WTC11 (cell line): ENCODE results near the gene NOP16. TPM values are rescaled to one million over a fixed set of nuclear protein-coding genes. Genes with fewer than 3 reads are reported as not detected.

Source experiments
- ATAC-seq: fragments of 200-7000 bp; cut with Tn5 transposase; 2 replicates; pipeline ENCODE4 v1.10.0; 2021; ENCODE audit warnings: mild to moderate bottlenecking, moderate library complexity
- CTCF ChIA-PET: fragments of 300-600 bp; sonication (Branson Sonifier 250); formaldehyde crosslinking; loops from one replicate; lab custom pipeline; 2021; ENCODE audit warnings: antibody characterized with exemption; lab: Charles Lee
- POLR2A ChIA-PET: fragments of 350-600 bp; sonication (Branson Sonifier 250); formaldehyde crosslinking; loops from one replicate; lab custom pipeline; 2021; ENCODE audit warnings: antibody characterized with exemption; lab: Charles Lee
- DNase-seq: peaks from one replicate; pipeline ENCODE4 v3.0.0; 2021; ENCODE audit warnings: low spot score
- H3K27ac Mint-ChIP-seq: 2 replicates; pipeline ENCODE4 v1.8.0; 2021; ENCODE audit warnings: mixed read lengths
- H3K27me3 Mint-ChIP-seq: 2 replicates; pipeline ENCODE4 v1.8.0; 2021; ENCODE audit warnings: low read depth, mild to moderate bottlenecking, moderate library complexity, mixed read lengths
- H3K36me3 Mint-ChIP-seq: 2 replicates; pipeline ENCODE4 v1.8.0; 2021; ENCODE audit warnings: mixed read lengths
- H3K4me1 Mint-ChIP-seq: 2 replicates; pipeline ENCODE4 v1.8.0; 2022; ENCODE audit warnings: mixed read lengths
- H3K4me3 Mint-ChIP-seq: 2 replicates; pipeline ENCODE4 v1.8.0; 2021; ENCODE audit warnings: mild to moderate bottlenecking, moderate library complexity, mixed read lengths
- H3K9me3 Mint-ChIP-seq: 2 replicates; pipeline ENCODE4 v1.8.0; 2021; ENCODE audit warnings: mixed read lengths
- AFF4 ChIP-seq: sonication (generic); formaldehyde crosslinking; IDR thresholded peaks from 2 replicates; pipeline ENCODE4 v1.8.1; 2023; ENCODE audit warnings: mild to moderate bottlenecking, missing genetic modification reagents, borderline replicate concordance
- ARID4B ChIP-seq: sonication (generic); formaldehyde crosslinking; IDR thresholded peaks from 2 replicates; pipeline ENCODE4 v1.8.0; 2023; ENCODE audit warnings: missing genetic modification reagents, mild to moderate bottlenecking, borderline replicate concordance
- E2F4 ChIP-seq: sonication (generic); formaldehyde crosslinking; IDR thresholded peaks from 2 replicates; pipeline ENCODE4 v1.8.1; 2022; ENCODE audit warnings: low read depth, mild to moderate bottlenecking, moderate library complexity, missing genetic modification reagents, borderline replicate concordance
- E2F5 ChIP-seq: sonication (generic); formaldehyde crosslinking; IDR thresholded peaks from 2 replicates; pipeline ENCODE4 v1.8.1; 2022; ENCODE audit warnings: mild to moderate bottlenecking, moderate library complexity, missing genetic modification reagents
- GABPB1 ChIP-seq: sonication (generic); formaldehyde crosslinking; IDR thresholded peaks from 2 replicates; pipeline ENCODE4 v1.8.1; 2023; ENCODE audit warnings: mild to moderate bottlenecking, missing genetic modification reagents
- KAT7 ChIP-seq: sonication (generic); formaldehyde crosslinking; IDR thresholded peaks from 2 replicates; pipeline ENCODE4 v1.8.1; 2023; ENCODE audit warnings: missing genetic modification reagents, mild to moderate bottlenecking, borderline replicate concordance
- NFYB ChIP-seq: sonication (generic); formaldehyde crosslinking; conservative IDR thresholded peaks from 2 replicates; pipeline ENCODE4 v1.8.0; 2022; ENCODE audit warnings: low read depth, missing genetic modification reagents
- NR1H2 ChIP-seq: sonication (generic); formaldehyde crosslinking; IDR thresholded peaks from 2 replicates; pipeline ENCODE4 v1.9.0; 2021; ENCODE audit warnings: mild to moderate bottlenecking, moderate library complexity, missing genetic modification reagents
- NR3C1 ChIP-seq: sonication (generic); formaldehyde crosslinking; conservative IDR thresholded peaks from 2 replicates; pipeline ENCODE4 v1.8.1; 2023; ENCODE audit warnings: low read depth, mild to moderate bottlenecking, missing genetic modification reagents
- PRDM15 ChIP-seq: sonication (generic); formaldehyde crosslinking; IDR thresholded peaks from 2 replicates; pipeline ENCODE4 v1.8.0; 2022; ENCODE audit warnings: missing genetic modification reagents
- ZBTB43 ChIP-seq: sonication (generic); formaldehyde crosslinking; IDR thresholded peaks from 2 replicates; pipeline ENCODE4 v1.8.1; 2023; ENCODE audit warnings: mild to moderate bottlenecking, missing genetic modification reagents
- ZNF396 ChIP-seq: fragments of 250-450 bp; sonication (Bioruptor Pico); IDR thresholded peaks from 2 replicates; pipeline ENCODE4 v1.8.0; 2021; ENCODE audit warnings: mild to moderate bottlenecking, moderate library complexity, borderline replicate concordance
- total RNA-seq: library from RNA; stranded (reverse); gene quantifications from 3 replicates; pipeline ENCODE4 v1.2.3, GENCODE V29; 2021
- TF ChIP-seq, protein P1 (sequence below): sonication (generic); formaldehyde crosslinking; IDR thresholded peaks from 2 replicates; pipeline ENCODE4 v1.8.1; 2022; ENCODE audit warnings: missing genetic modification reagents, borderline replicate concordance

The NOP16 gene
- total RNA-seq, 1 experiment from 2014 or later: 57.7 TPM

GRCh38 chr5:176425138-176425537 is 36.7 kb upstream of the NOP16 start:
- Mint-ChIP-seq H3K27me3 (peaks cover 36% of the 10 kb centered on the region), H3K27ac (no peak overlapping the region), H3K36me3 (peaks cover 28% of the 10 kb centered on the region), H3K9me3 (peaks cover 57% of the 10 kb centered on the region), H3K4me1 (no peaks in the 10 kb centered on the region), H3K4me3 (no peak overlapping the region)
- ChIA-PET POLR2A (no interaction called here), CTCF (no interaction called here)
- DNase-seq (no peak), ATAC-seq (no peak)
- no peak for TF ChIP-seq ARID4B (CRISPR knock-in tag)
- TF ChIP-seq AFF4 (CRISPR knock-in tag): no peak
- no peak for TF ChIP-seq NFYB (CRISPR knock-in tag)
- TF ChIP-seq KAT7 (CRISPR knock-in tag): no peak
- no peak for TF ChIP-seq E2F5
- TF ChIP-seq NR3C1: no peak
- TF ChIP-seq ZNF396 (CRISPR knock-in tag): no peak
- TF ChIP-seq, protein P1, sequence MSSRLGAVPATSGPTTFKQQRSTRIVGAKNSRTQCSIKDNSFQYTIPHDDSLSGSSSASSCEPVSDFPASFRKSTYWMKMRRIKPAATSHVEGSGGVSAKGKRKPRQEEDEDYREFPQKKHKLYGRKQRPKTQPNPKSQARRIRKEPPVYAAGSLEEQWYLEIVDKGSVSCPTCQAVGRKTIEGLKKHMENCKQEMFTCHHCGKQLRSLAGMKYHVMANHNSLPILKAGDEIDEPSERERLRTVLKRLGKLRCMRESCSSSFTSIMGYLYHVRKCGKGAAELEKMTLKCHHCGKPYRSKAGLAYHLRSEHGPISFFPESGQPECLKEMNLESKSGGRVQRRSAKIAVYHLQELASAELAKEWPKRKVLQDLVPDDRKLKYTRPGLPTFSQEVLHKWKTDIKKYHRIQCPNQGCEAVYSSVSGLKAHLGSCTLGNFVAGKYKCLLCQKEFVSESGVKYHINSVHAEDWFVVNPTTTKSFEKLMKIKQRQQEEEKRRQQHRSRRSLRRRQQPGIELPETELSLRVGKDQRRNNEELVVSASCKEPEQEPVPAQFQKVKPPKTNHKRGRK (CRISPR knock-in tag): no peak
- TF ChIP-seq NR1H2 (CRISPR knock-in tag): no peak

DNA sequence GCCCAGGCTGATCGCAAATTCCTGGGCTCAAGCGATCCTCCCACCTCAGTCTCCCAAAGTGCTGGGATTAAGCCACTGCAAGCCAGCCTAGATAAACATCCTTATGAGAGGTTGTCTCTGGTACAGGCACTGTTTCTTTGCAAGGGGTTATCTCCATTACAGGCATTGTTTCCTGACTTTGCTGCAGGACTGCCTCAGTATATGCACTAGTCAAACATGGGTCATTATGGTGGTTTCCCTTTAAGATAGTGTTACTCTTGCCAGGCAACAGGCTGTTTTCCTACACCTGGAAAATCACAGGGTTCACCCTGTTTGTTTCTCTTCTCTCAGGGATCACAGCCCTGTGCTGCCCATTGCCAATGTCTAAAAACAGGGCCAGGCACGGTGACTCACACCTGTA is 35.8 kb upstream of the NOP16 start:
- TF ChIP-seq E2F4: no peak
- TF ChIP-seq PRDM15 (CRISPR knock-in tag): no peak
- TF ChIP-seq, protein P1 (CRISPR knock-in tag): no peak
- TF ChIP-seq GABPB1 (CRISPR knock-in tag): no peak
- no peak for TF ChIP-seq ZBTB43
- TF ChIP-seq, all 79 proteins: peak for 0
- no peak for ATAC-seq
- Mint-ChIP-seq H3K36me3 (peaks cover 28% of the 10 kb centered on the region), H3K27me3 (peaks cover 43% of the 10 kb centered on the region), H3K27ac (no peak overlapping the region), H3K4me1 (no peaks in the 10 kb centered on the region), H3K4me3 (no peak overlapping the region), H3K9me3 (peaks cover 62% of the 10 kb centered on the region)
- POLR2A ChIA-PET: no interaction called here
- CTCF ChIA-PET: interaction anchor here (0.6 to 1.5 kb wide), 2 partner anchors 19 to 24 kb away, joined by 4 to 7 read pairs; partner anchors contain the start of gene FAF2
- DNase-seq: no peak
